ENCODE measurements around the gene GNG11.

GNG11 gene

GRCh38 chr7:93884541-93884940, 37.0 kb upstream of the GNG11 start:
- no peak for TF ChIP-seq CTCF (IDR thresholded peaks at IDR 0.05)

- no peak for TF ChIP-seq CTCF (IDR thresholded peaks at IDR 0.05)
Observed at GRCh38 chr7:93889261-93889660, 32.3 kb upstream of the GNG11 start.

- TF ChIP-seq CTCF (IDR thresholded peaks at IDR 0.05): no peak
Observed at GRCh38 chr7:93890041-93890463, 31.5 kb upstream of the GNG11 start.

GRCh38 chr7:93890464-93891068, 31.0 kb upstream of the GNG11 start, which contains the start of gene TFPI2:
Gene TFPI2 (minus strand): TSS chr7:93890753. CDS start chr7:93890678, 75 bp downstream.
- no peak for TF ChIP-seq CTCF (IDR thresholded peaks at IDR 0.05)

- TF ChIP-seq CTCF (IDR thresholded peaks at IDR 0.05): no peak
Observed at GRCh38 chr7:93894426-93894825, 27.1 kb upstream of the GNG11 start.

GRCh38 chr7:93894966-93895640, 26.4 kb upstream of the GNG11 start:
- no peak for TF ChIP-seq CTCF (IDR thresholded peaks at IDR 0.05)

- no peak for TF ChIP-seq CTCF (IDR thresholded peaks at IDR 0.05)
Observed at GRCh38 chr7:93895859-93896600, 25.5 kb upstream of the GNG11 start.

Data from LNCAP (cell line).